NOMO-1 (cell line): ENCODE results near the gene GTSE1.

ENCODE experiments used
- DNase-seq, 2 experiments: peaks; one replicate each; lab custom pipeline; 2025; ENCODE audit not compliant: unreplicated experiment in 2 of 2; lab: John Stamatoyannopoulos, UW

Gene GTSE1

DNA sequence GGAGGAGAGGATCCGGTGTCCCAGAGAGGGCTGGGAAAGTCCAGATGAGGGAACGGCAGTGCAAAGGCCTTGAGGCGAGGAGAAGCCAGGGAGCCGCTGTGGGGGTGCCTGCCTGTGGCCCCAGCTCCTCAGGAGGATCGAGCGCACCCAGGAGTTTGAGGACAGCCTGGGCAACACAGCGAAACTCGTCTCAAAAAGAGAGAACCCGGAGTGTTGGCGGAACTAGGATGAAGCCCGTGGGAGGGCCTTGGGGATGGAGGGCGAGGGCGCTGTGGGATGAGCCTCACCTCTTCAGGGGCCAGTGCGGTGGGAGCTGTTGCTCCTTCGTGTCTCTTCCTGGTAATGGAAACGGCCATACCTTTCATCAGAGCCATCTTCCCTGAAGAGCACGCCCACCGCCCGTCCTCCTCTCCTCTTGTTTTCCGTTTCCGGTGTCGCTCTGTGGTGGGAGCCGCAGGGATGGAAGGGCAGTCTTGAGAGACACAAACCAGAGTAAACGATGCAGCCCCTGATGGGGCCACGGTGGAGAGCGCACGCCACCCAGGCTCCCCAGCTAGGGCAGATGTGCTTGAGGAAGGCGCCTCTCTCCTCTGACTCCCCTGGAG is 54.6 kb downstream of the GTSE1 start:
- no peak for DNase-seq

DNA sequence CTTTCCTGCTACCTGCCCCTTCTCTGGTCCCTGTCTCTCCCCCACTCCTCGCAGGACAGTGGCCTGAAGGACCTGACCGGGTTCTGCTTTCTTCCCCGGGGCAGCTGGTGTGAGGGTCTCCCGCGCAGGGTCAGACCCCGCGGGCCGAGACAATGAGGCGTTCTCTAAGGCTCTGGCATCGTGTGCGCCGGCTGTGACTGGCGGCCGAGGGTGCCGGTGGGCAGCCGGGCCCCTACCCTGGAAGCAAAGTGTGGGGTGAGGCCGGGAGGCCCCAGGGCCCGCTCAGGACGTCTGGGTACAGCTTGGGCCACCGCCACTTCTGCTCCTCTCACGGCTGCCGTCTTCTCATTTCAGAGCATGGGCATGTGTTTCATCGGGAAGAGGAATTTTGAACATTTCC is 55.1 kb downstream of the GTSE1 start:
- no peak for DNase-seq

DNA sequence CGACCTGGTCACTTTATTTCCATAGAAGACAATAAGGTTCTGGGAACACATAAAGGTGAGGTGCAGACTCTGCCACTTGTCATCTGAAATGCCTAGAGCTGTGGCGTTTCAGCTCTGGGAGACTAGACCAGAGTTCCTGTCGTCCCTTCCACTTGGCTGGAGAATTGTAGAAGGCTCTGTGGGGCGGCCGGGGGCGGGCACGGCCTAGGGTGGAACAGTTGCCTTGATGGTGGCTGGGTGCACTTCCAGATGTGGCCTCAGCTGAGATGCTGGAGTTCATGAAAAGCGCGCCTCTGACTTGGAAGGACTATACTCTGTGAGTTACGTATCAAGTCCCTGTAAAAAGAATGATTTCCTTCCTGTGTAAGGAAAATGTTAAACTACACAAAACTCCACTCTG is 55.6 kb downstream of the GTSE1 start:
- no peak for DNase-seq

DNA sequence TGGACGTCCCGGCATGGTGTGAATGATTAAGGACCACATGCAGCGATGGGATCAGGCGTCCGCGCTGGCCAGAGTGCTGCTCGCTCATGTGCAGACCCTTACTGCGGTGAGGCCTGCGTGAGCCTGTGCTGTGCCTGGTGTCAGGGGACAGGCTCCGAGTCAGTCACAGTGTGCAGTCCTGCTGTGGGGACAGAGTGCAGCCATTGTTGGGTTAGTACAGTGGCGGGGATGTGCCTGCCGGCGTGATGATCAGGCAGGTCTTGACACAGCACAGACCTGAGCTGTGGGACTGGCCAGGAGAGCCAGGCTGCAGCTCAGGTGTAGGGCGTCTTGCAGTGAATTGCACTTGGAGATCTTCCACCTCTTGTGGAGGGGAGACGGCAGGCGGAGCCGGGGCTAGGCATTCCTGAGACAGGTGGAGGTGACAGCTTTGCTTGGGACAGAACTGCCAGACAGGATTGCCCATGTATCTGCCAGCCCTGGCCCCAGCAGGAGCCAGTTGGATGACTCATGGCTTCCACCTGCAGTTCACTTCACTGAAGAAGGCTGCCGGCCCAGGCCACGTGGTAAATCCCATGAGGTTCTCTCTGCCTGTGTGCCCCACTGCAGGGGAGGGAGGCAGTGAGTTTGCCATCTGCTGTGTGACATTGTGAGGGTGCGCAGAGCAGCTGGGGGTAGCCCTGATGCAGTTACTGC is 56.2 kb downstream of the GTSE1 start:
- no peak for DNase-seq

DNA sequence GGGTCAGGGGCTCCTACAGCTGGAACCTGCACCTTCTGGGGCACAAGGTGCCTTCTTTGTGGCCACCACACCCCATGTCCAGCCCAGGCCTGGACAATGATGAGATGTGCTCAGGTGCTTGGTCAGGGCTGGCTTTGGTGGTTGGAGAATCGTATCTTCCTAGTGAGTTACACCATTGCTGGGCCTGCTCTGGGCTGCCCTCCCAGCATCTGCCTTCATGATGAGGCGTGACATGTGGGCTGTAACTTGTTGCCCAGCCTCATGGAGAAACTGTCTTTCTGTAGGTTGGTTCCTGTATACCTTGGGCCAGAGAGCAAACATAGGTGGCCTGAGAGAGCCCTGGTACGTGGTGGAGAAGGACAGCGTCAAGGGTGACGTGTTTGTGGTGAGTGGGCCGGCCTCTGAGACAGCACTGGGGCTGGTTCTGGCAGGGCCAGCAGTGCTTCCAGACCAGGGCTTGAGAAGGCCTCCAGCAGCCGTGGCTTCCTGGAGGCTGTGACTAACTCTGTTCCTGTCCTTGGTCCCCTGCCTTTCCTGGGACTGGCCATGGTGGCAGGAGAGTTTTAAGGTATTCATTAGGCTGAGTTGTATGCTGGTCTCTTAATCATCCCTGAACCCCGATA is 56.9 kb downstream of the GTSE1 start:
- DNase-seq: no peak

DNA sequence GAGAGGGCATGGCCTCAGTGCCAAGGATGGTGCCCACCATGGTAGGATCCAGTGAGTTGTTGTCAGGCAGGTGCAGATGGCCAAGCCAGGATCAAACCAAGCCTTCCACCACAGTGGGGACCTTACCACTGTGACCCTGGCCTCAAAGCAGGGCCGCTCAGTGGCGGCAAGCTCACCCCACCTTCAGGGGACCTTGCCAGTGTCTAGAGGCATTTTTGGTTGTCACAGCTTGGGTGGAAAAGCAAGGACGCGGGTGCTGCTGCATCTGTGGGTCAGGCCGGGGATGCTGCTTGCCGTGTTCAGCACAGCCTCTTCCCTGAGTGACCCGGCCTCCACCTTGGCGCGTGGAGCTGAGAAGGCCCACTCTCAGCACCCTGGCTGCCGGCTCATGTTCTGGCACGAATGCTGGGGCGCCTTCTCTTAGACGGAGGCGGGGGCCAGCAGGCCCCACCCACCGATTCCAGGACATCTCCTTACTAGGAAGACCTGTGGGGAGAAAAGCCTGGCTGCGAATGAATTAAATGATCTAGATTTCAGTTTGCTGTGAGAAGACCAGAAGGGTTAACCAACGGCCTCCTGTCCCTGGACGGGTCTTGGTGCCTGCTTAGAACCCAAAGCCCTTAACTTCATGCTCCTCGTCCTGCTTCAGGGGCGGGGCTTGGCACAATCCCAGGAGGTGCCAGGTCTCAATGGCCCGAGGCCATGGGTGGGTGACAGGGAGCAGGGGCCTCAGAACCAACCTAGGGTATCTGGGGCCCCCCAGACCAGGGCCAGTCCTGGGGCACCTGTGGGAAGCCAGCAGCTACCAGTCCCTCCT is 57.7 kb downstream of the GTSE1 start:
- no peak for DNase-seq

DNA sequence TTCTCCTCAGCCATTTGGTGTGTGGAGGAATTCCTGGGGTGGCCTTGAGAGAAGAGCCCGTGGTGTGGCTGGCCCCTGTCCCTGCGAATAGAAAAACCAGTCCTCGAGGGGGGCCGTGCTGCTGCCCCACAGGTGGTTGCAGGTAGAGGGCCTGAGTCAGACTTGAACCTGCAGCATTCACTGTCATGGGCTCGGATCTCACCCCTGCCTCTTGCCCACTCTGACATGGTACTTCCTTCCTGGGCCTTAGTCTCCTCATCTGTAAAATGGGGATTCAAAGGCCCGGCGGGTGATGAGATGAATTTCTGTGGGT is 58.3 kb downstream of the GTSE1 start:
- no peak for DNase-seq

DNA sequence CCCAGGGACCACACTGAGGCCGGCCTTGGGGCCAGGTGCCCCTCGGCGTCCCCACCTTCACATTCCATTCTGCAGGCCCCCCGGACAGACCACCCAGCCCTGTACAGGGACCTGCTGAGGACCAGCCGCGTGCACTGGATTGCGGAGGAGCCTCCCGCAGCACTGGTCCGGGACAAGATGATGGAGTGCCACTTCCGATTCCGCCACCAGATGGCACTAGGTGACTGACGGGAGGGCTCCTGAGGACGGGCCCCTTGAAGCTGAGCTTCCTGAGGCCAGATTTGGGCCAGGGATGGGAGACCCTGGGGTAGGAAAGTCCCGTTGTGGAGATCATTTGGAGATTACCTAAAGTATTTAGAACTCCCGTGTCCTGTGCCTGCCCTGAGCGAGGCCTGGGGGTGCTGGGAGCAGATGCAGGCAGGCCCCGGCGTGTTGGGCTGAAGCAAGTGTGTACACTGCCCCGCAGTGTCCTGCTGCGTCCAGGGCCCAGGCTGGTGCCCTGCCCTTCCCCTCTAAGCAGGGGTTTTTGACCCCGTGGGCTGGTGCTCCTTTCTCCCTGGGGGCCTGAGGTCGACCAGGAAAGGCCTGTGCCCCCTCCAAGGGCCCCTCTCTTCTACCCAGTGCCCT is 58.8 kb downstream of the GTSE1 start:
- peak; percentile 13 to 22 for DNase-seq

DNA sequence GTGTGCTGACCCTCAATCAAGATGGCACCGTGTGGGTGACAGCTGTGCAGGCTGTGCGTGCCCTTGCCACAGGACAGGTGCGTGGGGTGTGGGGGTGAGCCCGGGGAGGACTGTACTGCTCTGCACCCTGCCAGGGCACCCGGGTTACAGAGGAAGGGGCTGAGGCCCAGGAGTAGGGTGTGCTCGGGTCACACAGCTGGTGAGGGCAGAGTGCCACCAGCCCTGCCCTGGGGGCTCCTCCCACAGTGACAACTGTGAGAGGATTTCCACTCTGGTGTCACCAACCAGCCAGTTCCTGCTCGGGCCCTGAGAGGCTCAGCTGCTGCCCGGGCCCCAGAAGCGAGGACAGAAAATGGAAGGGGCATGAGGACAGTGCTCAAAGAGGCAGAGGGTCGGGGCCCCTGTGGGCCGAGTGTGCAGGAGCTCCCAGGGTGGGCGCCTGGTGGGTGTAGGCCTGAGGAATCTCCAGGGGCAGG is 59.4 kb downstream of the GTSE1 start:
- no peak for DNase-seq

DNA sequence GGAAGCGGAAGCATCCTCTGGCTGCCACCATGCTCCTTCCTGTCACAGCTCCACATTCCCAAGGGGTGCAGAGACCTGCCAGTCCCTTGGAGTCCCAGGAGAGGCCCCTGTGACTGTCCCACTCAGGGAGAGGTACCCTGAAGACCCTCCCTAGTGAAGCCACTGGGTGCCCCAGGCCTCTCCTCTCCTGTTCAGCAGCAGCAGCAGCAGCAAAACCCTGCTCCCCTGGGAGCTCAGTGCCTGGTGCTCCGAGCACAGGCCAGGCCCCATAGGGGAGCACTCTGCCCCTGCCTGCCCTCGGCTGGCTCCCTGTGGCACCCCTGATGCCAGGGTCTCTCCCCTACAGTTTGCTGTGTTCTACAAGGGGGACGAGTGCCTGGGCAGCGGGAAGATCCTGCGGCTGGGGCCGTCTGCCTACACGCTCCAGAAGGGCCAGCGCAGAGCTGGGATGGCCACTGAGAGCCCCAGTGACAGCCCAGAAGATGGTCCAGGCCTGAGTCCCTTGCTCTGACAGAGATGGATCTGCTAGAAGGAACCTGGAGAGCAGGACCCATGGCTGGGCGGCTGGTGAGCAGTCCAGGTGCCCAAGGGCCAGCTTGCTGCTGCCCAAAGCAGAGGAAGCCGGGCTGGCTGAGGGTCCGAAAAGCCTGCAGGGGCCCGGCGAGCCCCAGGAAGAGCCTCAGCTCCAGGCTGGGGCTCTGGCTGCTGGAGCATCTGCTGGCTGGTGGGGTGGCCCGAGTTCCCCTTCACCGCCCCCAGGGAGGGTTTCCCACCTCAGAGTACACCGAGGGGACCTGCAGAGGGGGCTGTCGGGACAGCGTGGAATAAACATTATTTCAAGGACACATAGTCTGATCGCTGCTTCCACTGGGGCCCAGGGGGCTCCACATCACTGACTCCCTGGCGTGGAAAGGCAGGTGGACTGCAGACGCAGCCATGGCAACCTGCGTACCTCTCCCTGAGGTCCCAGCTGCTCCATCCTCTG is 60.1 kb downstream of the GTSE1 start:
- no peak for DNase-seq

DNA sequence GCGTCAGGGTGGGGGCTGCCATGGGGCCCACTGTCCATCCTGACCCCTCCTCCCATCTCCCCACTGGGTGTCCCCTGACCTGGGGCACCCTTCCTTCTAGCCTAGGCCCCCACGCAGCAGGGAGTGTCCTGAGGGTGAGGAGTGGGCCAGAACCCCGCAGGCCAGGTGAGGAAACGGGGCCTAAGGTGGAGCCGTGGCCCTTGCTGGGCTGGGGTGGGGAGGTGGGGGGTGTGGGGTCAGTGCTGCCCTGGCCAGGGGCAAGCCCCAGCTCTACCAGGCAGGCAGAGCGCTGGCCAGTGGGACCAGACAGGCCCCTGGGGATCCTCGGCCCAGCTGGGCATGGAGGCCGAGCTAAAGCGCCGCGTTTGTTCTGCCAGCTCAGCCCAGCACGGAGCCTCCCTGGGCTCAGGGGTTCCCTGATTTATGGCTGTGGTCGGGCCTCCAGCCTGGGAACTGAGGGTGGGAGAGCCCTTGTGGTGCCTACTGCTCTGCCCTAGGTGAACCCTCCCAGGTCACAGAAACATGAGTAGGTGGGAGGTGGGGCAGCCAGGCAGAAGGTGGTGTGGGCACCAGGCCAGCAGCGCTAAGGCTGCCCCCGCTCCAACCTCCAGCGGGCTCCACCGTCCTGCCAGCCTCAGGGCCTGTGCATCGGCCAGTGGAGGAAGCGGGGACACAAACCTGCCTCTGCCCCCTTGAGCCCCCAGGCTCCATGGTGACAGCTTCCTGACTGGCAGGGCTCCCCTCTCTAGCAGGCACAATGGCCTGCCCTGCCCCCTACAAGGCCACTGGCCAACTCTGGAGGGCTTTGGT is 61.2 kb downstream of the GTSE1 start:
- DNase-seq: no peak

DNA sequence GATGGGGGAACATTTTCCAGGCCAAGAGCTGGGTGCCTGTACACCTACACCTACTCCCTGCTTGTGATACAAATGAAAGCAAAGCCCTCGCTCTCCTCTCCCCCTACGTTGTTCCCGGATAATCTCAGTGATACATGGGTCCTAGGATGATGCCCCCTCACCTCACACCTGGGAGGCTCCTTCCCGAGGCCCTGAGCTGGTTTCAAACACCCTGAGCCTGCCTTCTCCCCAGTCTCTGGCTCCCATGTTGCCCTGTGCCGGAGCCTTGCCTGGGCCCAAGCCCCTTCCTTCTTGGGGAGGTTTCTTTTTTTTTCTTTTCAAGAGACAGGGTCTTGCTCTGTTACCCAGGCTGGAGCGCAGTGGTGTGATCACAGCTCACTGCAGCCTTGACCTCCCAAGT is 62.1 kb downstream of the GTSE1 start:
- no peak for DNase-seq

DNA sequence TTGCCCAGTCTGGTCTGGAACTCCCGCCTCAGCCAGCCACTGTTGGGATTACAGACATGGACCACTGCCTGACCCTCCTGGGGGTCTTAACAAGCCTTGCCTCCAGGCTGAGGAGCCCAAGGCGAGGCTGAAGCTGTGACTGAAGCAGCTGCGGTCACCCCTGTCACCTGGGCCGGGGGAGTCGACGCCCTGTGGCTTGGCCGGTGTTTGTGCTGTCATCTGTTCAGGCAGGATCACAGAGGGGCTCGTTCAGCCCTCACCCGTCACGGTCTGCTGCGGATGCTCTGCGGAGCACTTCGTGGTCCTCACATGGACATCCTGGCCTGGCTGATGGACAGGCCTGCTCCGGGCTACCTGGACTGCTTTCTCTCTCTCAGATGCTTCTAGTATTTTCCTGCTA is 62.7 kb downstream of the GTSE1 start:
- no peak for DNase-seq

DNA sequence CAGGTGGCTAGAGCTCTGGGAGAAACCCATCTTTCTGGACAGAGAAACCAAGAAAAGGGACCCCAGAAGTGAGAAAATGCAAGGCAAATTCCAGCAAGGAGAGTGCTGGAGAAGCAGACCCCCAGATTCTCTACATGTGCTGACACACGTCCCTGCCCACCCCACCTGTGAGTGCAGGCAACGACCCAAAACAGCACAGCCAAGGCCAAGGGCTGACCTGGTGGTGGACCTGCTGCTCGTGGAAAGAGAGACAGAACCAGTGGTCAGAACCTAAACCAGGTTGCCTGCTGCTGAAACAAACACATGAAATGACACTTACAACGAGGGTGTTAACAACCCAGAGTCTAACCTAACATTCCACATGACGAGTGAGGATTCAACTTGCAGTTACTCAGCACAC is 63.4 kb downstream of the GTSE1 start:
- DNase-seq: no peak

DNA sequence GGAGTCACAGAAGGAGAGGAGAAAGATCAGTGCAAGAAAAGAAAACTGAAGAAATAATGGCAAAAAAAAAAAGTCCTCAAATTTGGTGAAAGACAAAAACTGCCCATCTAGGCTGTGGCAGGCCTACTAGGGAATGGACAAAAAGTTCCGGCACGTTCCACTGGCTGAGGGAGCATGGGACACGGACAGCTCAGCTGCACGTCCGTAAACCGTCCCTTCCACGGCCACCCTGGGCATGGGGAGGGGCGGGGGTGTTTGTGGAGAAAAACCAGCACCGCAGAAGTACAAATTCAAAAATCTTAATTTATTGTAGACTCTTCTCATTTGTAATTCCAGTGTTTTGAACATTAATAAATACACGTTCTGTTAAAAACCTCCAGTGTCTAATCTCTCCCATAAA is 64.2 kb downstream of the GTSE1 start:
- no peak for DNase-seq

DNA sequence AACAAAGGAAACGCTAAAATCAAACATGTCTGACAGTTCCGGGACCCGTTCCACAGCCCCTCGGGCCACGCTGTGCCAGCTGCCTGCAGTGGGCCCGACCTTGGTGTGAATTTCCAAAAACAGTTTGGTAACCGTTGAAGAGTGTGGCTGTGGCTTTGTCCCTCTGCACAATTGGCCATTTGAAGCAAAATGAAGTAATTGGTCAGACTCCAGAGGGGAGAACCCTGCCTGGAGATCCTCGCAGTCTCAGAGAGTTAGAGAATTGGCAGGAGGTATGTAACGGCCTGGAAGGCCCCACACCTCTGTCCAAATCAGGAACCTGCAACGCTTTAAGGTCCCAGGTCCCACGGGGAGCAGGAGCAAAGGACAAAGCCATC is 65.1 kb downstream of the GTSE1 start:
- no peak for DNase-seq

DNA sequence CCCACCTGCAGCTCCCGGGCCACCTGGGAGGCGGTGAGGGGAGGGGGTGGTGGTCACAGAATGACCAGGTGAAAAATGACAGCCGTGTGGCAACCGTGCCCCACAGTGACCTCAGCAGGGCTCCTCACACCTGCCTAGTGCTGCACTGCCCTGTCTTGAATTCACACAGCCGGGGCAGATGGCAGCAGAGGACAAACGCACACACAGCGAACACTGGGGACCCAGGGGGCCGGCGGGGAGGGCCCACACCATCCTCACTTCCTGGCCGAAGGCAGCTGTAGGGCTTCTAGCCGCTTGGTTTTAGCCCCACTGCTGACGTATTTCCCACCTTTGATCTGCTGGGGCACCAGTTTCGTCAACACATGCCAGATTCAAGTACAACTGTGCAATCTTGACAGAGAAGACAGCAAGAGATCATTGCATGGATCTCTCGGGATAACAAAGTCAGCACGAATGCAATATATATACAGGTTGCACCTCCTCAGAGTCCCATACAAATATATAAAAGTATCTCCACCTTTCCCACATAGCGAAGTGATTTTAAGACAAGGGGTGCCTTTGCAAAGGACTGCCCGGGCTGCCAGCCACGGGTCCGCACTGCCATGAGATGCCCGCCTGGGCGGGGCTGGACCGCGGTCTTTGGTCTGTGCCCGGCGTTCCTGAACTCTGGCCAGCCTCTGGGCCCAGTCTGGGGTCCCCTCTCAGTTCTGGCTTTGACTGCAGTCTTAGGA is 65.7 kb downstream of the GTSE1 start:
- no peak for DNase-seq

DNA sequence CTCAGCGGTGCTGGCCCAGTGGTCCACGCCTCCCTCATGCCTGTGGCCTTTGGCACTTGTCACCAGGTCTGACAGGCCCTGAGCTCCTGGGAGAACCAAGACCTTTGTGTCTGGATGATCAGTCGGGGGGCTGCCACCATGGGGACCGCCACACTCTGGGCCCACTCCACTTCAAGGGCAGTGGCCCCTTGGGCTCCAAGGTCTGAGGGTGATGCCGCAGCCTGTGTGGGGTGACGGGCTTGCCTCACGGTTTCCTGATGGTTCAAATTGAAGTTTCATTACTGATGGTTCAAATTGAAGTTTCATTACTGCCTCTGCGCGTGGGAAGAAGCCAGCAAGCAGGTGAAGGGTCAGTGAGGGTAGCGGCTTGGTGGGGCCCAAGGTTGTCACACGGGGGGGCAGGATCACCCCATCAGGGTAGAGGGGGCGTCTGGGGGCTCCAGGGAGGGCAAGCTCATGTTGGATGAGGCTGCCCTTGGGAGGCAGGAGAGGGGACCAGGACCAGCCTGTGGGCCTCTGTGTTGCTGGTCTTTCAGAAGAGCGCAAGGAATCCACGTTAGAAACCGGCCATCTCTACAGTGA is 66.4 kb downstream of the GTSE1 start:
- no peak for DNase-seq
